Eye (tissue), 1 donor: ENCODE results near the gene DEGS2.
A peak's percentile ranks its signal among the peaks of the same experiment; 100 is the strongest.
"Not testable (repeated sequence)": the region's sequence is repeated elsewhere in the genome, so short reads cannot be mapped to it uniquely, and the experiment has no call there.

Source experiments
- DNase-seq: peaks from one replicate; pipeline ENCODE4 v3.0.0-alpha.2; 2015

DEGS2 gene

GRCh38 chr14:100159094-100159864 lies at the start of gene DEGS2:
Gene DEGS2, minus strand, starts transcription at chr14:100159645. Its CDS starts 58 bp downstream, at chr14:100159587.
- peak; percentile 45 for DNase-seq

DNA sequence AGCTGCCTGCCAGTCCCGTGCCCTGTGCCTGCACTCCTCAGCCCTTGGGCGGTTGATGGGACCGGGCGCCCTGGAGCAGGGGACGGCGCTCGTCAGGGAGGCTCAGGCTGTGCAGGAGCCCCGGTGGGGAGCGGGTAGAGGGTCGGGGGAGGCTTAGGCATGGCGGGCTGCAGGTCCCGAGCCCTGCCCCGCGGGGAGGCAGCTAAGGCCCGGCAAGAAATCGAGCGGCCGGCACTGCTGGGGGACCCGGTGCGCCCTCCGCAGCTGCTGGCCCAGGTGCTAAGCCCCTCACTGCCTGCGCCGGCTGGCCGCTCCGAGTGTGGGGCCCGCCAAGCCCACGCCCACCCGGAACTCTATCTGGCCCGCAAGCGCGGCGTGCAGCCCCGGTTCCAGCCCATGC lies 48.7 kb upstream of the DEGS2 start:
- DNase-seq = not testable (repeated sequence)

DNA sequence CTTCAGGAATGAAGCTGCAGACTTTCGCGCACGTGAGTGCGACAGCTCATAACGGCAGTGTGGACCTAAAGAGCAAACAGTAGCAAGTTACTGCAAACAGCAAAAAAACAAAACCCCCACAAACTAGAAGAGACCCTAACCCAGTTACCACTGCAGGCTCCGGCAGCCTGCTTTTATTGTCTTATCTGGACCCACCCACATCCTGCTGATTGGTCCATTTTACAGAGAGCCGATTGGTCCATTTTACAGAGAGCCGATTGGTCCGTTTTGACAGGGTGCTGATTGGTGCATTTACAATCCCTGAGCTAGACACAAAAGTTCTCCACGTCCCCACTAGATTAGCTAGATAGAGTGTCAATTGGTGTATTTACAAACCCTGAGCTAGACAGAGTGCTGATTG lies 48.1 kb upstream of the DEGS2 start:
- not testable (repeated sequence) for DNase-seq

DNA sequence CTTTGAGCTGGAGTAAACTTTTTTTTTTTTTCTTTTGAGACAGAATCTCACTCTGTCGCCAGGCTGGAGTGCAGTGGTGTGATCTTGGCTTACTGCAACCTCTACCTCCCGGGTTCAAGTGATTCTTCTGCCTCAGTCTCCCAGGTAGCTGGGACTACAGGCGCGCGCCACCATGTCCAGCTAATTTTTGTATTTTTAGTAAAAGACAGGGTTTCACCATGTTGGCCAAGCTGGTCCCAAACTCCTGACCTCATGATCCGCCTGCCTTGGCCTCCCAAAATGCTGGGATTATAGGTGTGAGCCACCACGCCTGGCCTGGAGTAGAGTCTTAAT lies 45.4 kb upstream of the DEGS2 start:
- not testable (repeated sequence) for DNase-seq

DNA sequence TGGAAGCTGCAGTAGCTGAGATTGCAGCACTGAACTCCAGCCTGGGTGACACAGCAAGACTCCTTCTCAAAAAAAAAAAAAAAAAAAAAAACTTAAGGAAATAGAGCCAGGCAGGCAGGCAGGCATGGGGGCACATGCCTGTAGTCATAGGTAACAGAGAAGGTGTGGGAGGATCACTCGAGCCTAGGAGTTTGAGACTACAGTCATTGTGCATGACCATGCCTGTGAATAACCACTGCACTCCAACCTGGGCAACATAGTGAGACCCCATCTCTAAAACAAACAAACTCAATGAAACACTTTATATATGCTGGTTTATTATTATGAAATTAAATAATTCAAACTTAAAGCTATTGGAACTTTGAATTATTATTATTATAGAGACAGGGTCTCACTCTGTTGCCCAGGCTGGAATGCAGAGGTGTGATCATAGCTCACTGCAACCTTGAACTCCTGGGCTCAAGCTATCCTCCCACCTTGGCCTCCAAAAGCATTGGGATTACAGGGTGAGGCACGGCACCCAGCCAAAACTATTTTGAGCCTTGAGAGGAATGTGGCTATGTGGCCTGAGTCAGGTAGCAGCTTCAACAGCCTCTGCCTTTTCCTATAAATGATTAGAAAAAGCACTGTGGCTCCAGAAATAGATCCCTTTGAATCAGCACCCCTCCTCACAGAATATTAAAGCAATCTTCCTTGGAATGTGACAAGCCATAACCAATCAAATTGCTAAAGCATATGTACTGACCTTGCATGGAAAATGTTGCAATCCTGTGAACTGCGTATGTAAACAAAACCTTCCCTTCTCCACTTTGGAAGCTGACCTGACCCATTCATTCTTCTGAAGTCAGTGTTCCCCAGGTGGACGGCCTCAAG lies 44.8 kb upstream of the DEGS2 start:
- no peak for DNase-seq

- no peak for DNase-seq
Measured at GRCh38 chr14:100203146-100203545, 43.7 kb upstream of the DEGS2 start.

GRCh38 chr14:100202712-100203111 lies 43.3 kb upstream of the DEGS2 start:
- DNase-seq = no peak

GRCh38 chr14:100201701-100202100 lies 42.3 kb upstream of the DEGS2 start:
- DNase-seq = no peak

DNA sequence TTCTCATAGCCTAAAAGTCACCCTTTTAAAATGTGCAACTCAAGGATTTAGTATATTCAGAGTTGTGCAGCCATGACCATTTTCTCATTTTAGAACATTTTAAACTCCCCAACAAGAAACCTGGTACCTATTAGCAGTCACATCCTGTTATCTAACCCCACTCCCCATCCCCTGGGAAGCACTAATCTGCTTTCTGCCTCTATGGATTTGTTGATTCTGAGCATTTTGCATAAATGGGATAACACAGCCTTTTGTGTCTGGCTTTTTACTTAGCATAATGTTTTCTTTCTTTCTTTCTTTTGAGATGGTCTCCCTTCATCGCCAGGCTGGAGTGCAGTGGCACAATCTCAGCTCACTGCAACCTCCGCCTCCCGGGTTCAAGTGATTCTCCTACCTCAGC lies 40.9 kb upstream of the DEGS2 start:
- no peak for DNase-seq

- no peak for DNase-seq
Measured at GRCh38 chr14:100199240-100199860, 39.9 kb upstream of the DEGS2 start.

DNA sequence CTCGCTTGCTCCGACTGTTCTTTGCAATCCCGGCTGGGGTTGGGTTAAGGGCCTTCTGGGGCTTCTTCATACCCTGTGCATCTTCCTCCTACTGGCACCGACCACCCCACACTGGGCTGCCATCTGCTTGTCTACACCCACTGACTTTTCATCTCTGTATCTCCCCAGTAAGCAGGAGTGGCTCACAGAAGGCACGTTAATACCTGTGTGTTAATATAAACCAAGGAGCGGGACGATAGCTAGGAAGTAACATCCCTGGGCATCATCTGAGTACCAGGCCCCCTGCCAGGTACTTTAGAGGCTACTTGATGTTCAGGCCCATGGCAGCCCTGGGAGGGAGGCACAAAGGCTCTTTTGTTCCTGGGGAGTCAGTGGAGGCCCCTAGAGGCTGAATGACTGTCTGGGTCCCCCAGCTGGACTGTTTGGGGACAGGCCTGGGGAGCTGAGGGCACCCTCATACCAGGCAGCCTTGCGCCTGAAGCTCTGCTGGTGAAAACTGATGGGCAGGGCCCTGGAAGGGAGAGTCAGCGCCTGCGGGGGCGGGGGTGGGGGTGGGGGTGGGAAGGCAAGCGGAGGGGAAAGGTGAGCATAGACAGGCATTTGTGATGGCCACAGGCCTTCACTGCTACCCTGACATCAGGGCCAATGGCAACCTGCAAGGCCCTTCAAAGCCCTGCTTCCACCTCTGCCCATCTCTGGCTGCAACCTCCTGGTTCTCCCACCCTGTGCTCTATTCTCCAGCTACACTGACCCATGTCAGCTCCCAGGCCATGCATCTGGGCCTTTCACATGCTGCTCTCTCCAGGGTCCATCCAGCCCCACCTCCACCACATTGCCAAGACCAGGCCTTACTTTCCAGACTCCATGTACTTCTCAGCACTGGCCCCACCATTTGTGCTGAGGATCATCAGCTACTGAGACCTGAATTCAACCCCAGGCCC lies 34.2 kb upstream of the DEGS2 start:
- no peak for DNase-seq

- peak; percentile 99 for DNase-seq
Measured at GRCh38 chr14:100192672-100193416, 33.4 kb upstream of the DEGS2 start.

- DNase-seq = no peak
Measured at GRCh38 chr14:100192250-100192671, 32.8 kb upstream of the DEGS2 start.

- peak; percentile 2 for DNase-seq
Measured at GRCh38 chr14:100191584-100192249, 32.3 kb upstream of the DEGS2 start.

DNA sequence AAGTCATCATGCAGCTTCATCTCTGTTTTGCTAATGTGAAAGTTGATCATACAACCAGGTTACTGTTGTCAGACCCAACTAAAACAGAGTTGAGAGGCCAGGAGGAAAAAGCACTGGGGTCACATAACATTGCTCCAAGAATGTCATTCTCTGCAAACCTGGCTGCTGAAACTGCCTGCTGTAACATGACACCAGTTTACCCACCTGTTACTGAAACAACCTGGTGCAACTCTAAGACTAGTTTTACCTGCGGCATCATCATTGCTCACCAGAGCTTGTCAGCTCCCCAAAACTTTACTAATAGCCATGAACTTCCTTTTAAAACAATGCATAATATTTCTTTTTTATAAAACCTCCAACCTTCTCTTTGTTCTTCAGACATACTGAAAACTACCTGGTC lies 30.7 kb upstream of the DEGS2 start:
- DNase-seq = no peak

- DNase-seq = no peak
Measured at GRCh38 chr14:100188392-100189030, 29.1 kb upstream of the DEGS2 start.

- DNase-seq = no peak
Measured at GRCh38 chr14:100187247-100187833, 27.9 kb upstream of the DEGS2 start.

GRCh38 chr14:100181876-100182551 lies 22.6 kb upstream of the DEGS2 start:
- peak; percentile 5 for DNase-seq

GRCh38 chr14:100180671-100181070 lies 21.2 kb upstream of the DEGS2 start:
- DNase-seq = not testable (repeated sequence)

DNA sequence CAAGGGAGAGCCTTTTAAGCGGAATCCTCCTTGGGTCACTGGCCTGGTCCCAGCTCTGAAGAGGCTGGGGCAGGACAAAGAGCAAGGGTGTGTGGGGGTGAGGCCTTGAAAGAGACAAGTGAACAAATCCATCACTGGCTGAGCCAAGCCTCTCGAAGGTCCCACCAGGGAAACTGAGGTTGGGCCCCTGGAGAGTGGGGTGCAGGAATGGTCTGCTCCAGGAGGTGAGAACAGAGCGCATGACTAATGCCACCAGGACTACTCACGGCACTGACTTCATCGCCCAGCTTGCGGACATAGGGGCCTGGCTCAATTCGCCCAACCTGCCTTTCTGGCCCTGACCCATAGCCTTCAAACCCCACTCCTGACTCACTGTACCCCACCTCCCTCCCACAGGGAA lies 19.2 kb upstream of the DEGS2 start:
- DNase-seq = no peak
